HG03442 (cell line): ENCODE results near the gene ATP5PD.

Experiments used
- ATAC-seq: cut with Tn5 transposase; IDR thresholded peaks from one replicate; pipeline ENCODE4 v1.9.1; 2021; ENCODE audit warnings: mild to moderate bottlenecking, moderate library complexity; ENCODE audit not compliant: unreplicated experiment

The ATP5PD gene

GRCh38 chr17:75046407-75047289 is at the start of gene ATP5PD, which contains the start of gene KCTD2:
Gene ATP5PD (minus strand): TSS chr17:75046969. CDS start chr17:75042650, 4,319 bp downstream.
Gene KCTD2 (plus strand): TSS chr17:75047225. CDS start chr17:75047251, 26 bp downstream.
- peak; percentile 92 for ATAC-seq

GRCh38 chr17:75096082-75096625 is 49.4 kb upstream of the ATP5PD start:
- no peak for ATAC-seq

- no peak for ATAC-seq
Measured at GRCh38 chr17:75094871-75095399, 48.2 kb upstream of the ATP5PD start.

- ATAC-seq = no peak
Measured at GRCh38 chr17:75093548-75094158, 46.9 kb upstream of the ATP5PD start.

- no peak for ATAC-seq
Measured at GRCh38 chr17:75091855-75092327, 45.1 kb upstream of the ATP5PD start.

GRCh38 chr17:75090871-75091854 is 44.4 kb upstream of the ATP5PD start:
- ATAC-seq = no peak

GRCh38 chr17:75088465-75089417 is 42.0 kb upstream of the ATP5PD start:
- no peak for ATAC-seq

GRCh38 chr17:75087558-75088453 is 41.0 kb upstream of the ATP5PD start, which contains the start of gene SLC16A5:
Gene SLC16A5 (plus strand): TSS chr17:75087954. CDS start chr17:75093637, 5,683 bp downstream.
- ATAC-seq = no peak

GRCh38 chr17:75087182-75087557 is 40.4 kb upstream of the ATP5PD start:
- ATAC-seq = no peak

GRCh38 chr17:75086496-75087181 is 39.9 kb upstream of the ATP5PD start:
- ATAC-seq = no peak

GRCh38 chr17:75084039-75084660 is 37.4 kb upstream of the ATP5PD start:
- ATAC-seq = no peak

- no peak for ATAC-seq
Measured at GRCh38 chr17:75082683-75083082, 35.9 kb upstream of the ATP5PD start.

GRCh38 chr17:75081611-75082540 is 35.1 kb upstream of the ATP5PD start:
- ATAC-seq = no peak

GRCh38 chr17:75079023-75079373 is 32.2 kb upstream of the ATP5PD start:
- no peak for ATAC-seq

GRCh38 chr17:75078284-75079022 is 31.7 kb upstream of the ATP5PD start:
- no peak for ATAC-seq
